Epithelial cell of esophagus (primary cell): ENCODE results near the gene SLC37A2.
A peak's percentile ranks its signal among the peaks of the same experiment; 100 is the strongest.

Source experiments
- DNase-seq: peaks from one replicate; pipeline ENCODE4 v3.0.0; 2010; ENCODE audit warnings: low read depth
- H3K4me3 ChIP-seq: 2 replicates; pipeline ENCODE4 v1.5.1; 2011; ENCODE audit warnings: mild to moderate bottlenecking, low read length, control low read depth
- CTCF ChIP-seq: IDR thresholded peaks from 2 replicates; pipeline ENCODE4 v1.5.1; 2011; ENCODE audit warnings: low read depth, mild to moderate bottlenecking, low read length, control low read depth, inconsistent platforms; ENCODE audit not compliant: insufficient read depth; ENCODE audit errors: missing control alignments

SLC37A2 gene

GRCh38 chr11:125070699-125071254 is 7.7 kb downstream of the SLC37A2 start:
- no peak overlapping the region for H3K4me3 ChIP-seq
- no peak for TF ChIP-seq CTCF
- DNase-seq = peak; percentile 87

- H3K4me3 ChIP-seq = no peak overlapping the region
- no peak for TF ChIP-seq CTCF
- DNase-seq = no peak
Measured at GRCh38 chr11:125071435-125071834, 8.3 kb downstream of the SLC37A2 start.

GRCh38 chr11:125071846-125072217 is 8.7 kb downstream of the SLC37A2 start:
- DNase-seq = no peak
- no peak overlapping the region for H3K4me3 ChIP-seq

DNA sequence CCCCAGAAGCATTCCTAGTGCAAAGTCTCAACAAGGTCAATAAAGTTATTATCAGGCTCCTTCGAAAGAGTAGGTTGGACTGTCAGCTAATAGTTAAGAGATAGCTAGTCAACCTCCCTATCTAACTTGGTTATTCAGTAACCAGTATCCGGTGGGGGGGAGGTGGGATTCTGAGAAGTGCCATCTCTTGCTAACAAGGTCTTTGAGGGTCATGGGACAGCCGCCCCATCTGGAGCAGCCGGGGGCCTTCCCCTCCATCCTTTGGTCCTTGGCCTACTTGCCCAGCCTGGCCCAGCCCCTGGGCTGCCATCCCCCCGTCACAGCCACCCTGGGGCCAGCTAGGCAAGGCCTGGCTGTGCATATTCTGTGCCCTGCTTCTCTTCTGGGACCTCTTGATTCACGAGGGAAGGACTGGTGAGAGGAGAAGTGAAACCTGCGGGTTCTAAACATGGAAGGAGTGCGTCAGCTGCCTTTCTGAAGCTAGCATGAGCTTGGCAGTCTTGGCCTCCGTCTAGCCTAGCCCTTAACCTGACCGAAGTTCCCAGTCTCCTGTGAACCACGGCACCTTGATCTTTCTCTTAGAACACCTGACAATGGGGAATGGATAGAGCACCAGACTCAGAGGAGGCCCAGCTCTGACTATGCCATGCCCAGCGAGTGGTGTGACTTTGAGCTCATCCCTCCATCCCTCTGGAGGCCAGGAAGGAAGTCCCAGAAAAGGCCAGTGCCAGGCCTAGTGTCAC is 9.3 kb downstream of the SLC37A2 start:
- DNase-seq = no peak
- no peak for TF ChIP-seq CTCF
- no peak overlapping the region for H3K4me3 ChIP-seq

More at GRCh38 chr11:125071846-125072217, 8.7 kb downstream of the SLC37A2 start:
- no peak for TF ChIP-seq CTCF

GRCh38 chr11:125072961-125073590 is 10.0 kb downstream of the SLC37A2 start:
- no peak for TF ChIP-seq CTCF
- H3K4me3 ChIP-seq = no peak overlapping the region
- no peak for DNase-seq

GRCh38 chr11:125073616-125074483 is 10.7 kb downstream of the SLC37A2 start:
- no peak for TF ChIP-seq CTCF
- H3K4me3 ChIP-seq = no peak overlapping the region
- no peak for DNase-seq
